DOHH2 (cell line): ENCODE data around the gene ARPC2.

Experiments used
- H3F3A ChIP-seq: fragments of 200-600 bp; sonication (generic), shearing (Covaris generic); 2 replicates; pipeline ENCODE4 v1.6.0; 2016; ENCODE audit warnings: antibody characterized with exemption, mild to moderate bottlenecking; ENCODE audit not compliant: control insufficient read depth, insufficient read depth
- H3K27ac ChIP-seq: fragments of 200-600 bp; sonication (generic); 2 replicates; pipeline ENCODE4 v1.5.1; 2014; ENCODE audit warnings: low read depth, mild to moderate bottlenecking, low read length, moderate library complexity
- H3K27me3 ChIP-seq: fragments of 200-600 bp; sonication (generic); 2 replicates; pipeline ENCODE4 v1.6.1; 2014; ENCODE audit warnings: mild to moderate bottlenecking, low read length, mixed read lengths; ENCODE audit not compliant: control insufficient read depth
- H3K36me3 ChIP-seq: fragments of 200-600 bp; sonication (generic); 2 replicates; pipeline ENCODE4 v1.6.1; 2014; ENCODE audit warnings: mild to moderate bottlenecking, low read length, moderate library complexity, mixed read lengths; ENCODE audit not compliant: control insufficient read depth
- H3K4me1 ChIP-seq: fragments of 200-600 bp; sonication (generic); 2 replicates; pipeline ENCODE4 v1.6.1; 2014; ENCODE audit warnings: mild to moderate bottlenecking, low read length, mixed read lengths; ENCODE audit not compliant: control insufficient read depth
- H3K4me2 ChIP-seq: fragments of 200-600 bp; sonication (generic); 2 replicates; pipeline ENCODE4 v1.6.0; 2014; ENCODE audit warnings: mild to moderate bottlenecking, low read length, moderate library complexity
- H3K4me3 ChIP-seq: fragments of 200-600 bp; sonication (generic); 2 replicates; pipeline ENCODE4 v1.5.1; 2014; ENCODE audit warnings: mild to moderate bottlenecking, low read length, mixed read lengths
- H3K79me2 ChIP-seq: fragments of 200-600 bp; sonication (generic); 2 replicates; pipeline ENCODE4 v1.6.1; 2014; ENCODE audit warnings: mild to moderate bottlenecking, low read length, mixed read lengths; ENCODE audit not compliant: control insufficient read depth
- H3K9me2 ChIP-seq: fragments of 200-600 bp; sonication (generic); replicated peaks from 2 replicates; pipeline ENCODE4 v1.6.1; 2014; ENCODE audit warnings: mild to moderate bottlenecking, low read length, mixed read lengths; ENCODE audit not compliant: control insufficient read depth
- H3K9me3 ChIP-seq: fragments of 200-600 bp; sonication (generic); 2 replicates; pipeline ENCODE4 v1.6.1; 2014; ENCODE audit warnings: antibody characterized with exemption, low read length, mixed read lengths; ENCODE audit not compliant: control insufficient read depth, insufficient read depth
- H4K20me1 ChIP-seq: fragments of 200-600 bp; sonication (generic); 2 replicates; pipeline ENCODE4 v1.6.0; 2014; ENCODE audit warnings: low read depth, mild to moderate bottlenecking, antibody characterized with exemption, low read length, moderate library complexity; ENCODE audit not compliant: control insufficient read depth, insufficient read depth
- EZH2phosphoT487 ChIP-seq: fragments of 200-600 bp; sonication (generic); IDR thresholded peaks from 2 replicates; pipeline ENCODE4 v1.6.1; 2017; ENCODE audit warnings: borderline replicate concordance, mild to moderate bottlenecking, antibody characterized with exemption, low read length, moderate library complexity, mixed read lengths
- TF ChIP-seq, protein P1 (sequence below): fragments of 200-600 bp; sonication (generic); IDR thresholded peaks from one replicate; pipeline ENCODE4 v1.5.1; 2014; ENCODE audit warnings: antibody characterized with exemption, mild to moderate bottlenecking, low read depth, low read length; ENCODE audit not compliant: poor library complexity, severe bottlenecking

The ARPC2 gene

DNA sequence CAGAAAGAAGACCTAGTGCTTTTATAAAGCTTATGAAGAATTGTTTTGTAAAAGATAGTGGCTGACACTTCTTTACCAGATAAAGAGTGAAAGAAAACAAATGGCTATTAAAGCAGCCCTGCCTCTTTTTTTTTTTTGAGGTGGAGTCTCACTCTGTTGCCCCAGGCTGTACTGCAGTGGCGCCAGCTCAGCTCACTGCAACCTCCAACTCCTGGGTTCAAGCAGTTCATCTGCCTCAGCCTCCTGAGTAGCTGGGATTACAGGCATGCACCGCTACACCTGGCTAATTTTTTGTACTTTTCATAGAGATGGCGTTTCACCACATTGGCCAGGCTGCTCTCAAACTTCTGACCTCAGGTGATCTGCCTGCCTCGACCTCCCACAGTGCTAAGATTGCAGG, 12.9 kb downstream of the ARPC2 start:
- Histone ChIP-seq H3K4me2 (no peak overlapping the region), H3K79me2 (peaks cover 70% of the 10 kb centered on the region)

GRCh38 chr2:218230882-218231281, 13.9 kb downstream of the ARPC2 start:
- H4K20me1 ChIP-seq = peaks cover 7% of the 10 kb centered on the region; the same call in 1 of the 2 replicates
- H3K4me2 ChIP-seq = no peak overlapping the region
- H3F3A ChIP-seq = peaks cover 10% of the 10 kb centered on the region
- H3K36me3 ChIP-seq = peaks cover 90% of the 10 kb centered on the region
- no peak overlapping the region for H3K27ac ChIP-seq
- H3K9me3 ChIP-seq = no peaks in the 10 kb centered on the region
- H3K79me2 ChIP-seq = peaks cover 60% of the 10 kb centered on the region
- peaks cover 43% of the 10 kb centered on the region for H3K4me1 ChIP-seq
- H3K27me3 ChIP-seq = no peaks in the 10 kb centered on the region
- no peaks in the 10 kb centered on the region for H3K9me2 ChIP-seq
- TF ChIP-seq, protein P1, sequence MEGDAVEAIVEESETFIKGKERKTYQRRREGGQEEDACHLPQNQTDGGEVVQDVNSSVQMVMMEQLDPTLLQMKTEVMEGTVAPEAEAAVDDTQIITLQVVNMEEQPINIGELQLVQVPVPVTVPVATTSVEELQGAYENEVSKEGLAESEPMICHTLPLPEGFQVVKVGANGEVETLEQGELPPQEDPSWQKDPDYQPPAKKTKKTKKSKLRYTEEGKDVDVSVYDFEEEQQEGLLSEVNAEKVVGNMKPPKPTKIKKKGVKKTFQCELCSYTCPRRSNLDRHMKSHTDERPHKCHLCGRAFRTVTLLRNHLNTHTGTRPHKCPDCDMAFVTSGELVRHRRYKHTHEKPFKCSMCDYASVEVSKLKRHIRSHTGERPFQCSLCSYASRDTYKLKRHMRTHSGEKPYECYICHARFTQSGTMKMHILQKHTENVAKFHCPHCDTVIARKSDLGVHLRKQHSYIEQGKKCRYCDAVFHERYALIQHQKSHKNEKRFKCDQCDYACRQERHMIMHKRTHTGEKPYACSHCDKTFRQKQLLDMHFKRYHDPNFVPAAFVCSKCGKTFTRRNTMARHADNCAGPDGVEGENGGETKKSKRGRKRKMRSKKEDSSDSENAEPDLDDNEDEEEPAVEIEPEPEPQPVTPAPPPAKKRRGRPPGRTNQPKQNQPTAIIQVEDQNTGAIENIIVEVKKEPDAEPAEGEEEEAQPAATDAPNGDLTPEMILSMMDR = peak; percentile 43
- no peak for TF ChIP-seq EZH2phosphoT487
- no peak overlapping the region for H3K4me3 ChIP-seq

More for the DNA sequence above, 12.9 kb downstream of the ARPC2 start:
- H3K9me3 ChIP-seq = no peaks in the 10 kb centered on the region
- peaks cover 12% of the 10 kb centered on the region; the same call in 1 of the 2 replicates for H4K20me1 ChIP-seq
- H3K27me3 ChIP-seq = no peaks in the 10 kb centered on the region
- peaks cover 53% of the 10 kb centered on the region for H3K4me1 ChIP-seq
- peaks cover 90% of the 10 kb centered on the region for H3K36me3 ChIP-seq
- H3K4me3 ChIP-seq = no peak overlapping the region
- H3K9me2 ChIP-seq = no peaks in the 10 kb centered on the region
- TF ChIP-seq, protein P1 = no peak
- TF ChIP-seq EZH2phosphoT487 = no peak
- peak overlapping the region; percentile 37 for H3K27ac ChIP-seq
- H3F3A ChIP-seq = peaks cover 10% of the 10 kb centered on the region

DNA sequence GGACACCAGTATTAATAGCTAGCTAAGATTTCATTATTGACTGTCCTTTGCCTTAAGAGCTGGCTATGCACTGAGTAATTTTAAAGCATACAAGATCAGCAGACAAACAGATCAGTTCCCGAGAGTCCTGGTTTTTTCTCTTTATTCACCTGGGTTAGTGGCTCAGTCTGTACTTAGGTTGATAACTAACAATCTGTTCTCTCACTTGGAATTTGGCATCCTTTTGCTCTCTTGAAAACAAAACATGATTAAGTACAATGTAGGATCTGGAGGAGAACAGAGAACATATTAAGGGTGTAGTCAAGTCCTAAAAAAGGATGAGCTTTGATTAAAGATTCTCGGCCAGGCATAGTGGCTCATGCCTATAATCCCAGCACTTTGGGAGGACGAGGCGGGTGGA, 16.6 kb downstream of the ARPC2 start:
- H3K27ac ChIP-seq = no peak overlapping the region
- peaks cover 22% of the 10 kb centered on the region for H3K4me1 ChIP-seq
- no peak overlapping the region for H3K4me2 ChIP-seq
- peaks cover 90% of the 10 kb centered on the region for H3K36me3 ChIP-seq
- H4K20me1 ChIP-seq = 0 out of 2 replicates have a peak, but pooled peaks cover 3% of the 10 kb centered on the region
- H3K79me2 ChIP-seq = peaks cover 37% of the 10 kb centered on the region
- H3K4me3 ChIP-seq = no peak overlapping the region
- H3K27me3 ChIP-seq = no peaks in the 10 kb centered on the region
- no peaks in the 10 kb centered on the region for H3K9me2 ChIP-seq
- no peaks in the 10 kb centered on the region for H3K9me3 ChIP-seq
- peaks cover 7% of the 10 kb centered on the region for H3F3A ChIP-seq
- TF ChIP-seq EZH2phosphoT487 = no peak
- TF ChIP-seq, protein P1 = no peak
